ENCODE measurements around the gene CD300A.
"Not testable (repeated sequence)": the region's sequence is repeated elsewhere in the genome, so short reads cannot be mapped to it uniquely, and the experiment has no call there.

GRCh38 chr17:74488276-74488675 lies 21.8 kb downstream of the CD300A start:
- TF ChIP-seq CTCF, POLR2A (IDR thresholded peaks at IDR 0.05): not testable (repeated sequence)

All from esophagus squamous epithelium (tissue), 4 donors.